D721Med (cell line): ENCODE results near the gene BCL6.

Source experiments
- DNase-seq: peaks from one replicate; pipeline ENCODE4 v3.0.0; 2011; ENCODE audit warnings: low spot score; ENCODE audit not compliant: insufficient read length
- FAIRE-seq: peaks from 2 replicates; lab custom pipeline; 2011; peaks lifted over from hg19 to GRCh38; lab: Jason Lieb, UNC
- TF ChIP-seq, protein P1 (sequence below): IDR thresholded peaks from 2 replicates; pipeline ENCODE4 v1.5.1; 2012; ENCODE audit warnings: mild to moderate bottlenecking, control low read depth; ENCODE audit not compliant: insufficient read depth; ENCODE audit errors: missing control alignments

The BCL6 gene

DNA sequence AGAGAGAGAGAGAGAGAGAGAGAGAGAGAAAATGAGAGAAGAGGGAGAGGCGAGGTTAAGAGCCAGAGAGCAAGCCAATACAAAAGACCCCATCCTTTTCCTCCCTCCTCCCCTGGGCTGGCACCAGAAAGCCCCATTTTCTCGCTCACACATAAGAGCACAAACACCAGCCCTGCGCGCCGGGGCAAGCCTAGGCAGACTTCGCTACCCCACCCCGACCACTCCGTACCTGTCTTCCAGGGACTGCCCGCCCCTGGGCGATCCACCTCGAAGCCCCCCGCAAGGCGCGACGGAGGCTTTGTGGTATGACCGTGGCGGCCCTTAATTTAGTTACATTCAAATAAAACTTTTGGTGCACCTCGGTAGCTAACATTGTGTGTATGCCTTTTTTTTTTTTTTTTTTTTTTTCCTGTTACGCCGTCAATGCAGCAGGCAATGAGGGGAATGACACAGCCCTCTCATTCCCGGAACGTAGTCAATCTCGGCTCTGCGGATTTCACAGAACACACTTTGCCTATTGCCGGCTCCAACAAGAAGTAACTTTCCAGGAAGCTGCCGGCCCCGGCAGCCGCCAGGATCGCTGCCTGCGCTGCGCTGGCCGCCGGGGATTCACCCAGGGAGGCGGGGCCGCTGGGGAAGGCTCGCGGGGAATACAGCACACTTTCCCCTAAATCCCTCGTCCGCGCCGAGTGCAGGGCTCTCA, 7.7 kb downstream of the BCL6 start:
- TF ChIP-seq, protein P1, sequence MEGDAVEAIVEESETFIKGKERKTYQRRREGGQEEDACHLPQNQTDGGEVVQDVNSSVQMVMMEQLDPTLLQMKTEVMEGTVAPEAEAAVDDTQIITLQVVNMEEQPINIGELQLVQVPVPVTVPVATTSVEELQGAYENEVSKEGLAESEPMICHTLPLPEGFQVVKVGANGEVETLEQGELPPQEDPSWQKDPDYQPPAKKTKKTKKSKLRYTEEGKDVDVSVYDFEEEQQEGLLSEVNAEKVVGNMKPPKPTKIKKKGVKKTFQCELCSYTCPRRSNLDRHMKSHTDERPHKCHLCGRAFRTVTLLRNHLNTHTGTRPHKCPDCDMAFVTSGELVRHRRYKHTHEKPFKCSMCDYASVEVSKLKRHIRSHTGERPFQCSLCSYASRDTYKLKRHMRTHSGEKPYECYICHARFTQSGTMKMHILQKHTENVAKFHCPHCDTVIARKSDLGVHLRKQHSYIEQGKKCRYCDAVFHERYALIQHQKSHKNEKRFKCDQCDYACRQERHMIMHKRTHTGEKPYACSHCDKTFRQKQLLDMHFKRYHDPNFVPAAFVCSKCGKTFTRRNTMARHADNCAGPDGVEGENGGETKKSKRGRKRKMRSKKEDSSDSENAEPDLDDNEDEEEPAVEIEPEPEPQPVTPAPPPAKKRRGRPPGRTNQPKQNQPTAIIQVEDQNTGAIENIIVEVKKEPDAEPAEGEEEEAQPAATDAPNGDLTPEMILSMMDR: no peak
- FAIRE-seq (no peak), DNase-seq (no peak)

DNA sequence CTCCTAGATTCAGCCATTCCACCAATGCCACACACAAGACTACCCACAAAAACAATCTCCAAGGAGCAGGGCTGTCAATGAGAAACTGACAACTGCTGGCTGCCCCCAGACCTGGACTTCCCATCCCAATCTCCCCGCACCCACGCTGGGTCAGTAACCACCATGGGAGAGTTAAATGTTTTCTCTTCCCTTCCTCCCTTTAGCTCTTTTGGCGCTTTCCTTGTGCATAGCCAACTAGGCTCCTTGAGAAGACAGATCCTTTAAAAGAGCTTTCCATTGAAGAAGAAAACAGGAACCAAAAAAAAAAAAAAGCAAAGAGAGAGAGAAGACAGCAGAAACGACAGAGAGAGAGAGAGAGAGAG, 8.3 kb downstream of the BCL6 start:
- FAIRE-seq (no peak), DNase-seq (no peak)
- TF ChIP-seq, protein P1: no peak

DNA sequence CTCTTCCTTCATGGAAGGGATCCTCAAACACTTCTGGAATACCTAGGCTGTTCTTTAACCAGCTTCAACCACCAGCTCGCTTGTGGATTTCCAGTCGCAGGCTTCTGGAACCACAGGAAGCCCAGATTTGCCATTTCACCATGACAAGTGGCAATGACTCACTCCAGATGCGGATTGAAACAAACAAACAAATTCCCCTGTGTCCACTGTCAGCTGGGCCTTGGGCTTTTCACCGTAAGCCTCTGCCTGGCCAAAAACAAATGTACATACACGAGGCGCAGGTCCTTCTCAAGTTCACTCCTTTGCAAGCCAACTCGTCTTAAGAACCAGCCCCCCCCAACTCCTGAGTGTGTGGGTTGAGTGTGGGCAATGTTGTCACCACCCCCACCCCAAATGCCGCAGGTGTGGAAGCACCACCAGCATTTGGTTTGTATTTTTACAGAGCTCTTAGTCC, 8.8 kb downstream of the BCL6 start:
- FAIRE-seq (no peak), DNase-seq (no peak)
- TF ChIP-seq, protein P1: no peak

DNA sequence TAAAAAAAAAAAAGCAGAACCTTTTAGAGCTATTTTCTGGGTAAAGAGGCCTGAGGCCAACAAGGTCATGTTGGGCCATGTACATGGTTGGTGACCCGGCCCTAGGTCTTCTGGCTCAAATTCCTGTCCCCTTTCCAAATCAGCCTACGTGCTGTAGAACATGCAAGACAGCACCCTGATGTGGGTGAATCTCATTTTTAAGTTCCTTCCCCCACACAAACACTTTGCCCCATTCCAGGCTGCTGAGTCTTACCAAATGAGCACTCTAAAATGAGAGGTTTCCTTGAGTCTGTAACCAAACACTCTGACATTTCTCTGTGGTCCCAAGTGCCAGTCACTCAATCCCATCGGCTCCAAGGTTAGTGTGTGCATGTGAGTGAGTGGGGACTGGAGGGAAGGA, 9.4 kb downstream of the BCL6 start:
- TF ChIP-seq, protein P1: no peak
- FAIRE-seq (no peak), DNase-seq (no peak)

DNA sequence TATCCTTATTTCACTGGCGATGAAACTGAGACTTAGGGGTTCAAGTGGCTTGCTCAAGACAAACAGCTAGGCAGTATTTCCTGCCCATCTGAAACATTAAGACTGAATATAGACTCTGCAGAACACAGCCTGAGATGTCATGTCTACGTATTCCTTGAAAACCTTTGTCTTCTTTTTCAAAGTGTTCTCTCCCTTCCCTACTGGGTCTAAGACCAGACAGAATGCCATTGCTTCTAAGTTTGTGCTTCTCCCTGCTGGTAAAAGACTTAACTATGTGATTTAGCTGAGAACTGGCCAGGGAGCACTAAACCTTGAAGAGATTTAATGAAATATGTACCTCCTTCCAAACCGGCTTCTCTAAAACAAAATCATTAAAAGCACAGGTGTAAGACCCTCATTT, 9.9 kb downstream of the BCL6 start:
- TF ChIP-seq, protein P1: no peak
- FAIRE-seq: no peak
- DNase-seq: no peak

DNA sequence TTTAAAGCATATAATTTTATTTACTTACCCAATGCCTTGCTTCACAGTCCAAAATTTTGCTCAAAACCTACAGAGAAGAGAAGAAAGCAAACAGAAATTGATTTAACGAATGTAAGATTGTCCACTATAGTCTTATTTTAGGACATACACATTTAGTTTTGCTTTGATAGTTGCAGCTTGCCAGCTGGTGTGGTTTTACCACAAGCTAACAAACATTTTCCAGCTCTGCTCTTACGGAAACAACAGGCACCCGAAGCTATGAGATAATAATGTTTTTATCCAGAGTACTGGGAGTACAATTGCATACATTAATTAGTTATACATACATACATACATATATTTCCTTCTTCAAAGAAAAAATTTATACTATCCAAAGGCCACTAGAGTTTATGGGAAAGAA, 10.4 kb downstream of the BCL6 start:
- DNase-seq (no peak), FAIRE-seq (no peak)
- TF ChIP-seq, protein P1: no peak

DNA sequence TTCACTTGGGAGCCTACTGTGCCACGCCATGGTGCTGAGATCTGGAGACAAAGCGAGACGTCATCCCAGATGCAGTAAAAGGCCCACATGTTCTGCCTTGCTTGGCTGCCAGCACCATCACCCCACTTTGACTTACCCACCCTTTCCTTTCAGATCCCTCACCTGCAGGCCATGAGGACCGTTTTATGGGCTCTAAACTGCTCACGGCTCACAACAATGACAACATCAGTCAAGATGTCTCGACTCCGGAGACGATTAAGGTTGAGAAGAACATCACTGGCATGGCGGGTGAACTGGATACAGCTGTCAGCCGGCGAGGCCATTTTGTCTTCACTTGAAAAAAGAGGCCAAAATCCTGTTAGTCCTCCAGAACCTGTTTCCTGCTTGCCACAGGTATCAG, 11.9 kb downstream of the BCL6 start:
- no peak for DNase-seq
- no peak for FAIRE-seq

More for the DNA sequence above, 11.9 kb downstream of the BCL6 start:
- TF ChIP-seq, protein P1: no peak
